DOHH2 (cell line): ENCODE measurements around the gene SLC12A8.

Experiments used
- H3F3A ChIP-seq: fragments of 200-600 bp; sonication (generic), shearing (Covaris generic); 2 replicates; pipeline ENCODE4 v1.6.0; 2016; ENCODE audit warnings: antibody characterized with exemption, mild to moderate bottlenecking; ENCODE audit not compliant: control insufficient read depth, insufficient read depth
- H3K27ac ChIP-seq: fragments of 200-600 bp; sonication (generic); 2 replicates; pipeline ENCODE4 v1.5.1; 2014; ENCODE audit warnings: low read depth, mild to moderate bottlenecking, low read length, moderate library complexity
- H3K27me3 ChIP-seq: fragments of 200-600 bp; sonication (generic); 2 replicates; pipeline ENCODE4 v1.6.1; 2014; ENCODE audit warnings: mild to moderate bottlenecking, low read length, mixed read lengths; ENCODE audit not compliant: control insufficient read depth
- H3K36me3 ChIP-seq: fragments of 200-600 bp; sonication (generic); 2 replicates; pipeline ENCODE4 v1.6.1; 2014; ENCODE audit warnings: mild to moderate bottlenecking, low read length, moderate library complexity, mixed read lengths; ENCODE audit not compliant: control insufficient read depth
- H3K4me1 ChIP-seq: fragments of 200-600 bp; sonication (generic); 2 replicates; pipeline ENCODE4 v1.6.1; 2014; ENCODE audit warnings: mild to moderate bottlenecking, low read length, mixed read lengths; ENCODE audit not compliant: control insufficient read depth
- H3K4me2 ChIP-seq: fragments of 200-600 bp; sonication (generic); 2 replicates; pipeline ENCODE4 v1.6.0; 2014; ENCODE audit warnings: mild to moderate bottlenecking, low read length, moderate library complexity
- H3K4me3 ChIP-seq: fragments of 200-600 bp; sonication (generic); 2 replicates; pipeline ENCODE4 v1.5.1; 2014; ENCODE audit warnings: mild to moderate bottlenecking, low read length, mixed read lengths
- H3K79me2 ChIP-seq: fragments of 200-600 bp; sonication (generic); 2 replicates; pipeline ENCODE4 v1.6.1; 2014; ENCODE audit warnings: mild to moderate bottlenecking, low read length, mixed read lengths; ENCODE audit not compliant: control insufficient read depth
- H3K9me2 ChIP-seq: fragments of 200-600 bp; sonication (generic); replicated peaks from 2 replicates; pipeline ENCODE4 v1.6.1; 2014; ENCODE audit warnings: mild to moderate bottlenecking, low read length, mixed read lengths; ENCODE audit not compliant: control insufficient read depth
- H3K9me3 ChIP-seq: fragments of 200-600 bp; sonication (generic); 2 replicates; pipeline ENCODE4 v1.6.1; 2014; ENCODE audit warnings: antibody characterized with exemption, low read length, mixed read lengths; ENCODE audit not compliant: control insufficient read depth, insufficient read depth
- H4K20me1 ChIP-seq: fragments of 200-600 bp; sonication (generic); 2 replicates; pipeline ENCODE4 v1.6.0; 2014; ENCODE audit warnings: low read depth, mild to moderate bottlenecking, antibody characterized with exemption, low read length, moderate library complexity; ENCODE audit not compliant: control insufficient read depth, insufficient read depth
- CTCF ChIP-seq: fragments of 200-600 bp; sonication (generic); IDR thresholded peaks from one replicate; pipeline ENCODE4 v1.5.1; 2014; ENCODE audit warnings: antibody characterized with exemption, mild to moderate bottlenecking, low read depth, low read length; ENCODE audit not compliant: poor library complexity, severe bottlenecking
- EZH2phosphoT487 ChIP-seq: fragments of 200-600 bp; sonication (generic); IDR thresholded peaks from 2 replicates; pipeline ENCODE4 v1.6.1; 2017; ENCODE audit warnings: borderline replicate concordance, mild to moderate bottlenecking, antibody characterized with exemption, low read length, moderate library complexity, mixed read lengths

The SLC12A8 gene

GRCh38 chr3:125154110-125154509, 58.4 kb downstream of the SLC12A8 start:
- Histone ChIP-seq H3K79me2 (no peaks in the 10 kb centered on the region), H4K20me1 (no peaks in the 10 kb centered on the region), H3F3A (no peaks in the 10 kb centered on the region), H3K4me1 (0 out of 2 replicates have a peak, but pooled peaks cover under 1% of the 10 kb centered on the region), H3K4me3 (no peak overlapping the region), H3K9me2 (no peaks in the 10 kb centered on the region), H3K9me3 (no peaks in the 10 kb centered on the region), H3K27me3 (peaks cover 8% of the 10 kb centered on the region), H3K4me2 (no peak overlapping the region), H3K36me3 (no peaks in the 10 kb centered on the region), H3K27ac (no peak overlapping the region)
- no peak for TF ChIP-seq CTCF
- no peak for TF ChIP-seq EZH2phosphoT487

GRCh38 chr3:125152951-125153350, 59.6 kb downstream of the SLC12A8 start:
- no peak overlapping the region for H3K4me3 ChIP-seq

GRCh38 chr3:125151916-125152315, 60.6 kb downstream of the SLC12A8 start:
- peaks cover 20% of the 10 kb centered on the region for H3K4me1 ChIP-seq

More at GRCh38 chr3:125152951-125153350, 59.6 kb downstream of the SLC12A8 start:
- Histone ChIP-seq H3K79me2 (no peaks in the 10 kb centered on the region), H3K9me2 (no peaks in the 10 kb centered on the region), H3K9me3 (no peaks in the 10 kb centered on the region), H3K36me3 (no peaks in the 10 kb centered on the region), H3K4me2 (no peak overlapping the region), H3K4me1 (peaks cover 12% of the 10 kb centered on the region), H3K27ac (no peak overlapping the region), H3F3A (no peaks in the 10 kb centered on the region), H4K20me1 (no peaks in the 10 kb centered on the region), H3K27me3 (peaks cover 8% of the 10 kb centered on the region)
- TF ChIP-seq EZH2phosphoT487: no peak
- no peak for TF ChIP-seq CTCF

More at GRCh38 chr3:125151916-125152315, 60.6 kb downstream of the SLC12A8 start:
- Histone ChIP-seq H3K79me2 (no peaks in the 10 kb centered on the region), H3K4me2 (no peak overlapping the region), H3K9me3 (no peaks in the 10 kb centered on the region), H3K36me3 (no peaks in the 10 kb centered on the region), H4K20me1 (no peaks in the 10 kb centered on the region), H3K9me2 (no peaks in the 10 kb centered on the region), H3K27ac (no peak overlapping the region), H3K4me3 (no peak overlapping the region), H3K27me3 (peaks cover 6% of the 10 kb centered on the region), H3F3A (no peaks in the 10 kb centered on the region)
- TF ChIP-seq EZH2phosphoT487 (no peak), CTCF (no peak)
